H1 (cell line): ENCODE results near the gene CDH2. TPM values are rescaled to one million over a fixed set of nuclear protein-coding genes. Genes with fewer than 3 reads are reported as not detected.

Experiments used
- ASH2L ChIP-seq: fragments of 200-600, 300-600 bp; sonication (generic); IDR thresholded peaks from one replicate; pipeline ENCODE4 v1.7.1; 2017; ENCODE audit warnings: low read length
- CBX5 ChIP-seq: fragments of 300-800, 300-1000 bp; sonication (generic); IDR thresholded peaks from 2 replicates; pipeline ENCODE4 v1.7.1; 2016; ENCODE audit warnings: antibody characterized with exemption, low read length, low read depth
- CHD7 ChIP-seq: fragments of 300-600 bp; sonication (generic); IDR thresholded peaks from 2 replicates; pipeline ENCODE4 v1.7.1; 2012; ENCODE audit warnings: low read length, moderate library complexity, mild to moderate bottlenecking, inconsistent platforms; ENCODE audit not compliant: insufficient replicate concordance
- EGR1 ChIP-seq: IDR thresholded peaks from 2 replicates; pipeline ENCODE4 v1.6.1; 2011; ENCODE audit warnings: low read depth, low read length, borderline replicate concordance
- GTF2F1 ChIP-seq: IDR thresholded peaks from 2 replicates; pipeline ENCODE4 v1.6.1; 2012; ENCODE audit warnings: low read depth, low read length, improper control_type of control experiment, borderline replicate concordance
- RBBP5 ChIP-seq: IDR thresholded peaks from 2 replicates; pipeline ENCODE4 v1.7.1; 2012; ENCODE audit warnings: low read depth, mild to moderate bottlenecking, inconsistent platforms, low read length, moderate library complexity, borderline replicate concordance
- RNF2 ChIP-seq: fragments of 200-900, 300-1000 bp; sonication (generic); IDR thresholded peaks from 2 replicates; pipeline ENCODE4 v1.7.1; 2016; ENCODE audit warnings: borderline replicate concordance, low read depth, mild to moderate bottlenecking, antibody characterized with exemption, low read length; ENCODE audit not compliant: poor library complexity, severe bottlenecking; ENCODE audit errors: missing control alignments
- SIRT6 ChIP-seq: IDR thresholded peaks from one replicate; pipeline ENCODE4 v1.7.1; 2012; ENCODE audit warnings: low read length, inconsistent platforms
- SIX5 ChIP-seq: IDR thresholded peaks from 2 replicates; pipeline ENCODE4 v1.6.1; 2011; ENCODE audit warnings: mild to moderate bottlenecking, low read depth, low read length
- SUZ12 ChIP-seq: fragments of 200-600 bp; sonication (generic); IDR thresholded peaks from 2 replicates; pipeline ENCODE4 v1.6.1; 2012; ENCODE audit warnings: mild to moderate bottlenecking, inconsistent platforms, low read length, moderate library complexity, mixed read lengths
- TBP ChIP-seq: IDR thresholded peaks from 2 replicates; pipeline ENCODE4 v1.6.1; 2011; ENCODE audit warnings: low read depth, low read length, improper control_type of control experiment
- TCF12 ChIP-seq: IDR thresholded peaks from 2 replicates; pipeline ENCODE4 v1.6.1; 2011; ENCODE audit warnings: low read depth, mild to moderate bottlenecking, low read length
- TEAD4 ChIP-seq: IDR thresholded peaks from 2 replicates; pipeline ENCODE4 v1.6.1; 2012; ENCODE audit warnings: low read depth, low read length, inconsistent platforms, mixed read lengths
- polyA plus RNA-seq, 7 experiments: library from polyadenylated mRNA; depleted of rRNA in 3 of 7; stranded (reverse) in 5 of 7; unstranded in 2 of 7; fragments of >200 nt in 5 of 7; fragments of 200-250 nt in 2 of 7; gene quantifications; 1 replicate in 5 of 7; 2 replicates in 1 of 7; 4 replicates in 1 of 7; pipeline versions ENCODE4 v1.2.1 to v1.2.3, GENCODE V29; 2011 to 2013; ENCODE audit warnings: missing spikeins in 2 of 7, mixed read lengths in 2 of 7
- total RNA-seq: library from RNA; stranded (reverse); fragmentation: NEBNext Ultra II Directional; extraction: Animal tissue kit (Norgen Biotek cat#: 25700); gene quantifications from 2 replicates; pipeline ENCODE4 v1.2.1, GENCODE V29; 2021

CDH2 gene
- total and polyA plus RNA-seq, 2 of the 8 experiments (the other 6 are each of a cell fraction or from before 2014, with no cell fraction given), result 15.0 to 56.5 TPM

DNA sequence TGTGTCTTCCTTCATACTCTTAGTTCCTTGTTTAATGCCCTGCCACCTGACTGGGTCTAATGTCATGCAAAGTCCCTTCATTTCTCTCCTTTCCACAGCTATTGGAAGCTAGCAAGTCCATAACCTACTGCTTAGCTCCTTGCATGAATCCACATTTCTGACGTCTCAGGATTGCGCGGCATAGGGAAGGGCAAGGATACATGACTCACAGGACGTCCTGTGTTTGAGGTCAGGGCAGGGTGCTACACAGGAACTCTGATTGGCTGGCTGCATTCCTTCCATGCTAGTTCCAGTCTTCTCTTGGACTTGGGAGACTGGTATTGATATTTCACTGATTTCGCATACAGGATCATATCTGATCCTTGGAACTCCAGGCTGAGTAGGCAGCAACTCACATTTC lies 137.9 kb downstream of the CDH2 start (continued):
- TF ChIP-seq CHD7, result no peak
- no peak for TF ChIP-seq TEAD4
- no peak for TF ChIP-seq EGR1
- no peak for TF ChIP-seq TBP
- TF ChIP-seq SUZ12, result no peak
- no peak for TF ChIP-seq RBBP5
- no peak for TF ChIP-seq TCF12
- TF ChIP-seq SIRT6, result no peak
- TF ChIP-seq RNF2, result no peak
- no peak for TF ChIP-seq ASH2L
- no peak for TF ChIP-seq GTF2F1
- TF ChIP-seq SIX5, result no peak
- TF ChIP-seq CBX5, result no peak
